Breast epithelium (tissue), 3 donors: ENCODE results near the gene CADM1.

Experiments used
- CTCF ChIP-seq, 3 donors: fragments of 450-650 bp; IDR thresholded peaks; one replicate each; pipeline ENCODE4 v1.5.1; 2016 to 2017; ENCODE audit warnings: antibody characterized with exemption in 3 of 3, mild to moderate bottlenecking in 3 of 3, moderate library complexity in 3 of 3
- POLR2AphosphoS5 ChIP-seq, 3 donors: sonication (generic); formaldehyde crosslinking; IDR thresholded peaks; one replicate each; pipeline ENCODE4 v1.6.1; 2017; ENCODE audit warnings: antibody characterized with exemption in 3 of 3

GRCh38 chr11:115169251-115169650 lies 335.0 kb downstream of the CADM1 start:
- TF ChIP-seq CTCF (IDR thresholded peaks at IDR 0.05) (no peak), POLR2AphosphoS5 (IDR thresholded peaks at IDR 0.05) (no peak)
